HepG2 (cell line): ENCODE results near the gene CEP68. TPM values are rescaled to one million over a fixed set of nuclear protein-coding genes. Genes with fewer than 3 reads are reported as not detected.

Experiments
- ATAC-seq: fragments of 200-7000 bp; cut with Tn5 transposase; 3 replicates; pipeline ENCODE4 v1.9.1; 2020; ENCODE audit warnings: mild to moderate bottlenecking, moderate library complexity
- BruUV-seq: library from RNA; stranded (reverse); fragments of 400-500 nt; replicated peaks from 2 replicates; lab custom pipeline; 2021; lab: Mats Ljungman, UMichigan
- CTCF ChIA-PET: fragments of 300-600 bp; formaldehyde crosslinking; extraction: SDS; loops from one replicate; lab custom pipeline; 2021; ENCODE audit warnings: low total read pairs, inconsistent platforms, low intra/inter-chr PET ratio; lab: Yijun Ruan, JAX
- POLR2A ChIA-PET: fragments of 350-600 bp; sonication (Branson Sonifier 250); formaldehyde crosslinking; loops from one replicate; lab custom pipeline; 2020; ENCODE audit warnings: antibody characterized with exemption, inconsistent platforms; lab: Yijun Ruan, JAX
- DNase-seq: peaks from one replicate; pipeline ENCODE4 v3.0.0-alpha.2; 2015; ENCODE audit warnings: low spot score
- FAIRE-seq: peaks from 3 replicates; lab custom pipeline; 2011; peaks lifted over from hg19 to GRCh38; lab: Jason Lieb, UNC
- H2AFZ ChIP-seq: one replicate; pipeline ENCODE4 v1.6.1; 2011; ENCODE audit warnings: low read length, inconsistent platforms
- H3K27ac ChIP-seq: fragments of 300-600 bp; 3 replicates; pipeline ENCODE4 v1.8.0; 2011; ENCODE audit warnings: mixed run types, mild to moderate bottlenecking, mixed read lengths, low read length, inconsistent platforms; ENCODE audit not compliant: insufficient read depth; ENCODE audit errors: extremely low read length
- H3K27me3 ChIP-seq, 2 experiments: fragments of 200-600 bp in 1 of 2; 2 replicates in 1 of 2; 3 replicates in 1 of 2; pipeline versions ENCODE4 v1.6.0 to v1.8.0; 2011; ENCODE audit warnings: low read length in 2 of 2, mild to moderate bottlenecking in 2 of 2, moderate library complexity in 2 of 2, inconsistent platforms in 1 of 2; ENCODE audit not compliant: insufficient read depth in 2 of 2, control insufficient read depth in 1 of 2
- H3K36me3 ChIP-seq, 2 experiments: fragments of 200-600 bp in 1 of 2; replicated peaks in 1 of 2; 2 replicates in 1 of 2; 3 replicates in 1 of 2; pipeline versions ENCODE4 v1.5.1 to v1.8.0; 2011; ENCODE audit warnings: low read length in 2 of 2, inconsistent platforms in 1 of 2; ENCODE audit not compliant: insufficient read depth in 2 of 2, control insufficient read depth in 1 of 2
- H3K4me1 ChIP-seq: 2 replicates; pipeline ENCODE4 v1.5.1; 2012; ENCODE audit warnings: low read length, inconsistent platforms; ENCODE audit not compliant: insufficient read depth
- H3K4me2 ChIP-seq: 2 replicates; pipeline ENCODE4 v1.6.0; 2011; ENCODE audit warnings: low read depth, low read length, inconsistent platforms
- H3K4me3 ChIP-seq, 3 experiments: fragments of 200-600 bp in 1 of 3; sonication (generic), shearing (Covaris generic) in 1 of 3; replicated peaks in 1 of 3; 2 replicates each; pipeline ENCODE4 v1.5.1; 2011 to 2016; ENCODE audit warnings: low read length in 3 of 3, inconsistent platforms in 2 of 3, low read depth in 2 of 3, mild to moderate bottlenecking in 2 of 3, control low read depth in 1 of 3, mixed read lengths in 1 of 3; ENCODE audit not compliant: insufficient read depth in 1 of 3
- H3K79me2 ChIP-seq: one replicate; pipeline ENCODE4 v1.6.1; 2011; ENCODE audit warnings: low read length, inconsistent platforms; ENCODE audit not compliant: insufficient read depth
- H3K9ac ChIP-seq: 2 replicates; pipeline ENCODE4 v1.6.0; 2011; ENCODE audit warnings: mild to moderate bottlenecking, low read depth, low read length, inconsistent platforms; ENCODE audit not compliant: insufficient read depth
- H3K9me3 ChIP-seq: 2 replicates; pipeline ENCODE4 v1.5.1; 2012; ENCODE audit warnings: mild to moderate bottlenecking, low read length
- H4K20me1 ChIP-seq: 2 replicates; pipeline ENCODE4 v1.6.0; 2011; ENCODE audit warnings: inconsistent platforms, mild to moderate bottlenecking, low read length, moderate library complexity; ENCODE audit not compliant: insufficient read depth
- AGO1 ChIP-seq: fragments of 200-400 bp; formaldehyde crosslinking; IDR thresholded peaks from 2 replicates; pipeline ENCODE4 v1.6.1; 2017; ENCODE audit warnings: mild to moderate bottlenecking, low read depth, low read length, moderate library complexity; ENCODE audit not compliant: poor library complexity, severe bottlenecking
- CHD4 ChIP-seq: fragments of 200-600 bp; sonication (generic); IDR thresholded peaks from 2 replicates; pipeline ENCODE4 v1.7.0; 2017; ENCODE audit warnings: mild to moderate bottlenecking, low read length, borderline replicate concordance
- FUBP1 ChIP-seq: sonication (generic); formaldehyde crosslinking; IDR thresholded peaks from 2 replicates; pipeline ENCODE4 v1.5.1; 2020; ENCODE audit warnings: missing genetic modification reagents, mild to moderate bottlenecking, borderline replicate concordance
- HOMEZ ChIP-seq: IDR thresholded peaks from 2 replicates; pipeline ENCODE4 v1.6.1; 2016; ENCODE audit warnings: low read depth
- ISL2 ChIP-seq: sonication (generic); formaldehyde crosslinking; IDR thresholded peaks from 2 replicates; pipeline ENCODE4 v1.5.0; 2020; ENCODE audit warnings: missing genetic modification reagents
- MEF2D ChIP-seq: sonication (generic); formaldehyde crosslinking; IDR thresholded peaks from 2 replicates; pipeline ENCODE4 v1.5.1; 2020; ENCODE audit warnings: mild to moderate bottlenecking, missing genetic modification reagents
- RNF2 ChIP-seq: fragments of 450-650 bp; conservative IDR thresholded peaks from 2 replicates; pipeline ENCODE4 v1.6.1; 2016; ENCODE audit warnings: low read depth
- SRY ChIP-seq: sonication (generic); formaldehyde crosslinking; IDR thresholded peaks from 2 replicates; pipeline ENCODE4 v1.8.0; 2022; ENCODE audit warnings: mild to moderate bottlenecking, missing genetic modification reagents
- ZFP37 ChIP-seq: sonication (generic); formaldehyde crosslinking; IDR thresholded peaks from 2 replicates; pipeline ENCODE4 v1.4.0; 2020; ENCODE audit warnings: missing genetic modification reagents, borderline replicate concordance
- WGBS: methylation state at CpG from one replicate; pipeline ENCODE4 v1.1.6; 2017; ENCODE audit warnings: low lambda C conversion rate; 5-methylcytosine and 5-hydroxymethylcytosine counted together
- in situ Hi-C: cut with HindIII; loops from 2 replicates; pipeline ENCODE4 v1.10.0; 2017; ENCODE audit warnings: low pct_unique_long_range_greater_than_20kb; ENCODE audit not compliant: extremely low pct_ligation_motif_present
- intact Hi-C: fragments of 100-400 bp; cut with micrococcal nuclease; formaldehyde crosslinking; loops from one replicate; pipeline ENCODE4 v1.10.0; 2022; ENCODE audit not compliant: unreplicated experiment
- polyA plus RNA-seq, 8 experiments: library from polyadenylated mRNA; depleted of rRNA in 3 of 8; stranded (reverse) in 7 of 8; unstranded in 1 of 8; fragments of >200 nt; fragmentation: Illumina TruSeq in 4 of 8; extraction: Trizol in 4 of 8; gene quantifications; 2 replicates each; pipeline versions ENCODE4 v1.2.1 to v1.2.3, GENCODE V29; 2011 to 2016; ENCODE audit warnings: low read depth in 4 of 8, missing spikeins in 1 of 8, mixed read lengths in 1 of 8; ENCODE audit not compliant: insufficient read depth in 1 of 8
- total RNA-seq, 5 experiments: library from RNA; depleted of rRNA; stranded (reverse); fragments of >200 nt; fragmentation: Illumina TruSeq; extraction: Trizol; gene quantifications; 2 replicates each; pipeline ENCODE4 v1.2.3, GENCODE V29; 2016; ENCODE audit warnings: low read depth in 1 of 5

The CEP68 gene
- total and polyA plus RNA-seq, 2 of the 13 experiments (the other 11 are each of a cell fraction or from before 2014, with no cell fraction given), result 5.7 to 9.3 TPM

GRCh38 chr2:65022189-65022588 is 34.0 kb upstream of the CEP68 start (continued):
- TF ChIP-seq CHD4, result no peak
- no peak for TF ChIP-seq FUBP1
- no peak for TF ChIP-seq RNF2
- no peak for TF ChIP-seq SRY
- no peak for TF ChIP-seq ISL2 (CRISPR knock-in tag)

- H3K9ac ChIP-seq, result no peak overlapping the region
- intact Hi-C loops, result no loop called here
- H4K20me1 ChIP-seq, result no peaks in the 10 kb centered on the region
- FAIRE-seq (no peak), ATAC-seq (no peak), DNase-seq (no peak)
- H3K36me3 ChIP-seq, result peaks cover 17 to 57% of the 10 kb centered on the region in 2 experiments
- no peaks in the 10 kb centered on the region for H3K27me3 ChIP-seq
- peaks cover 34% of the 10 kb centered on the region for H3K4me1 ChIP-seq
- TF ChIP-seq ZFP37 (CRISPR knock-in tag), result no peak
- no peak for TF ChIP-seq MEF2D (CRISPR knock-in tag)
- TF ChIP-seq HOMEZ (CRISPR knock-in tag), result no peak
- no peak for TF ChIP-seq AGO1
- no peaks in the 10 kb centered on the region for H3K9me3 ChIP-seq
- no peak overlapping the region for H2AFZ ChIP-seq
- no peaks in the 10 kb centered on the region for H3K79me2 ChIP-seq
- POLR2A ChIA-PET, result no interaction called here
- H3K4me3 ChIP-seq, result no peak overlapping the region
- H3K27ac ChIP-seq, result no peak overlapping the region
- BruUV-seq, result no TSS peak
- 97% methylated on average over 8 of the region's 8 CpGs for WGBS
- no peak overlapping the region for H3K4me2 ChIP-seq
- in situ Hi-C loops, result no loop called here
- CTCF ChIA-PET, result no interaction called here
Observed at GRCh38 chr2:65023742-65024141, 32.5 kb upstream of the CEP68 start.
